ENCODE results near the gene NOS1AP.

The NOS1AP gene

GRCh38 chr1:162093095-162093494 lies 23.6 kb downstream of the NOS1AP start:
- no peaks in the 10 kb centered on the region for H3F3A ChIP-seq (ENCODE audit: insufficient read depth, low read length)
- H4K20me1 ChIP-seq (ENCODE audit: insufficient read depth, low read length), result no peaks in the 10 kb centered on the region
- H3K9me2 ChIP-seq (ENCODE audit: low read depth, low read length), result no peaks in the 10 kb centered on the region
- H3K36me3 ChIP-seq (ENCODE audit: insufficient read depth, low read length), result no peaks in the 10 kb centered on the region
- H3K4me2 ChIP-seq (ENCODE audit: low read length), result no peak overlapping the region
- H3K9ac ChIP-seq (ENCODE audit: low read length), result no peak overlapping the region
- H3K79me2 ChIP-seq (ENCODE audit: insufficient read depth, low read length), result no peaks in the 10 kb centered on the region
- H3K4me3 ChIP-seq (ENCODE audit: low read depth, low read length, poor library complexity, severe bottlenecking), result no peak overlapping the region
- H3K9me3 ChIP-seq (ENCODE audit: low read length), result no peaks in the 10 kb centered on the region
- H3K27ac ChIP-seq (ENCODE audit: low read depth, low read length, poor library complexity, severe bottlenecking), result no peak overlapping the region
- TF ChIP-seq, protein P1, sequence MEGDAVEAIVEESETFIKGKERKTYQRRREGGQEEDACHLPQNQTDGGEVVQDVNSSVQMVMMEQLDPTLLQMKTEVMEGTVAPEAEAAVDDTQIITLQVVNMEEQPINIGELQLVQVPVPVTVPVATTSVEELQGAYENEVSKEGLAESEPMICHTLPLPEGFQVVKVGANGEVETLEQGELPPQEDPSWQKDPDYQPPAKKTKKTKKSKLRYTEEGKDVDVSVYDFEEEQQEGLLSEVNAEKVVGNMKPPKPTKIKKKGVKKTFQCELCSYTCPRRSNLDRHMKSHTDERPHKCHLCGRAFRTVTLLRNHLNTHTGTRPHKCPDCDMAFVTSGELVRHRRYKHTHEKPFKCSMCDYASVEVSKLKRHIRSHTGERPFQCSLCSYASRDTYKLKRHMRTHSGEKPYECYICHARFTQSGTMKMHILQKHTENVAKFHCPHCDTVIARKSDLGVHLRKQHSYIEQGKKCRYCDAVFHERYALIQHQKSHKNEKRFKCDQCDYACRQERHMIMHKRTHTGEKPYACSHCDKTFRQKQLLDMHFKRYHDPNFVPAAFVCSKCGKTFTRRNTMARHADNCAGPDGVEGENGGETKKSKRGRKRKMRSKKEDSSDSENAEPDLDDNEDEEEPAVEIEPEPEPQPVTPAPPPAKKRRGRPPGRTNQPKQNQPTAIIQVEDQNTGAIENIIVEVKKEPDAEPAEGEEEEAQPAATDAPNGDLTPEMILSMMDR (IDR thresholded peaks at IDR 0.05; ENCODE audit: low read length), result no peak
- TF ChIP-seq EZH2 (IDR thresholded peaks at IDR 0.05; ENCODE audit: borderline replicate concordance, low read length), result no peak
- H3K27me3 ChIP-seq (ENCODE audit: insufficient read depth, low read length), result no peaks in the 10 kb centered on the region
- H2AFZ ChIP-seq (ENCODE audit: low read length), result no peak overlapping the region
- H3K4me1 ChIP-seq (ENCODE audit: insufficient read depth, low read length, severe bottlenecking), result no peaks in the 10 kb centered on the region

DNA sequence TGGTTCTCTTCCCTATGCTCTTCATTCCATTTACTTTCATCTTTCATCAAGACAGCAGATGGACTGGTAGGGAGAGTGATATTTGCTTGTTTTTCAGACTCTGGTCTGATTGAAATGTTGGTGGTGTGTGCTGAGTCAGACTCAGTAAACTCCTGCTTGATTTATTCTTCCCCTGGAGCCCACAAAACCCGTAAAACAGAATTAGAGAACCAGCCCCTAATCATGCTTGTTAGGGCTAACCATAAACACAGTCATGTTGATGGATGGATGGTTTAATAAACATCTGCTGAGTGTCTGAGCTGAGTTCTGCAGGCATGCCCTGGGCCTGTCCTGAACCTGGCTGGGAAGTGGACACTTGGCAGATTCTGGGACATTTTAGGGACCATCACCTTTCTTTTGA lies 24.8 kb downstream of the NOS1AP start:
- Histone ChIP-seq H3K9me2 (ENCODE audit: low read depth, low read length) (no peaks in the 10 kb centered on the region), H4K20me1 (ENCODE audit: insufficient read depth, low read length) (no peaks in the 10 kb centered on the region), H3F3A (ENCODE audit: insufficient read depth, low read length) (no peaks in the 10 kb centered on the region), H3K4me2 (ENCODE audit: low read length) (no peak overlapping the region), H3K4me3 (ENCODE audit: low read depth, low read length, poor library complexity, severe bottlenecking) (no peak overlapping the region), H3K27ac (ENCODE audit: low read depth, low read length, poor library complexity, severe bottlenecking) (no peak overlapping the region), H3K9me3 (ENCODE audit: low read length) (no peaks in the 10 kb centered on the region), H3K36me3 (ENCODE audit: insufficient read depth, low read length) (no peaks in the 10 kb centered on the region), H3K79me2 (ENCODE audit: insufficient read depth, low read length) (no peaks in the 10 kb centered on the region), H3K9ac (ENCODE audit: low read length) (no peak overlapping the region), H3K4me1 (ENCODE audit: insufficient read depth, low read length, severe bottlenecking) (no peaks in the 10 kb centered on the region), H3K27me3 (ENCODE audit: insufficient read depth, low read length) (no peaks in the 10 kb centered on the region), H2AFZ (ENCODE audit: low read length) (no peak overlapping the region)
- TF ChIP-seq, protein P1 (IDR thresholded peaks at IDR 0.05; ENCODE audit: low read length), result no peak
- no peak for TF ChIP-seq EZH2 (IDR thresholded peaks at IDR 0.05; ENCODE audit: borderline replicate concordance, low read length)

GRCh38 chr1:162094723-162095122 lies 25.2 kb downstream of the NOS1AP start:
- Histone ChIP-seq H3K9me2 (ENCODE audit: low read depth, low read length) (no peaks in the 10 kb centered on the region), H3K4me3 (ENCODE audit: low read depth, low read length, poor library complexity, severe bottlenecking) (no peak overlapping the region), H2AFZ (ENCODE audit: low read length) (no peak overlapping the region), H3K4me2 (ENCODE audit: low read length) (no peak overlapping the region), H3K9ac (ENCODE audit: low read length) (no peak overlapping the region), H3K27me3 (ENCODE audit: insufficient read depth, low read length) (no peaks in the 10 kb centered on the region), H4K20me1 (ENCODE audit: insufficient read depth, low read length) (no peaks in the 10 kb centered on the region), H3K27ac (ENCODE audit: low read depth, low read length, poor library complexity, severe bottlenecking) (no peak overlapping the region), H3K36me3 (ENCODE audit: insufficient read depth, low read length) (no peaks in the 10 kb centered on the region), H3K79me2 (ENCODE audit: insufficient read depth, low read length) (no peaks in the 10 kb centered on the region), H3F3A (ENCODE audit: insufficient read depth, low read length) (no peaks in the 10 kb centered on the region), H3K9me3 (ENCODE audit: low read length) (no peaks in the 10 kb centered on the region), H3K4me1 (ENCODE audit: insufficient read depth, low read length, severe bottlenecking) (no peaks in the 10 kb centered on the region)
- TF ChIP-seq, protein P1 (IDR thresholded peaks at IDR 0.05; ENCODE audit: low read length), result no peak
- no peak for TF ChIP-seq EZH2 (IDR thresholded peaks at IDR 0.05; ENCODE audit: borderline replicate concordance, low read length)

Measured in OCI-LY1 (cell line).